Adrenal gland (tissue), 5 donors: ENCODE data around the gene GRK3.

ENCODE experiments used
- CTCF ChIP-seq, 6 experiments: fragments of 450-650 bp in 4 of 6; fragments of 200-600 bp in 2 of 6; sonication (generic) in 1 of 6; IDR thresholded peaks; 1 replicate in 5 of 6; 2 replicates in 1 of 6; pipeline versions ENCODE4 v1.5.1 to v1.8.0; 2016 to 2021; ENCODE audit warnings: antibody characterized with exemption in 6 of 6, mild to moderate bottlenecking in 2 of 6, moderate library complexity in 1 of 6
- POLR2A ChIP-seq, 2 donors: fragments of 450-650 bp; IDR thresholded peaks; one replicate each; pipeline ENCODE4 v1.6.1; 2017; ENCODE audit warnings: antibody characterized with exemption in 2 of 2, mild to moderate bottlenecking in 2 of 2, moderate library complexity in 1 of 2
- donor health status: DM: no; HTN: no; CAD: no.

GRCh38 chr22:25566186-25566897, 1.9 kb downstream of the GRK3 start:
- TF ChIP-seq POLR2A (IDR thresholded peaks at IDR 0.05) (no peak), CTCF (IDR thresholded peaks at IDR 0.05) (no peak)
